ENCODE measurements around the gene AUTS2.

AUTS2 gene

DNA sequence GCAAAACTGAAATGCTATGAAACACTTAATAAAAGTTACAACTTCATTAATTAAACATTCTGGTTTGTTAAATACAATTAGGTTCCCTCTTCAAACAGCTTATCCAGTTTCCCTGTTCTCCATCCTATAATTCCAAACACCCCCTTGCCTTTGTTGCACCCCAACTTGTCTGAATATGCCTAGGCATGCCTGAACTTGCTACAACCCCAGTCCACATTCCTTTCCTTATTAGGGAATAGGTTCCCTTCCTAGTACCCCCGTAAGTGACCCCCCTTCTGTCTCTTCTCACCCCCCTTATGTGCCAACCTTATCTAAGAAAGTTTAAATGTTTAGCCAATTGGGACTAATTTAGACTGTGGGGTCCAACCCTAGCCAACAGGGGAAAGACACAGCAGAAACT, 1238.0 kb downstream of the AUTS2 start:
- Mint-ChIP-seq H3K4me3 (no peak overlapping the region), H3K27me3 (peaks cover 2% of the 10 kb centered on the region), H3K9me3 (ENCODE audit: low read depth) (no peaks in the 10 kb centered on the region), H3K36me3 (no peaks in the 10 kb centered on the region), H3K27ac (no peak overlapping the region), H3K4me1 (ENCODE audit: low read depth) (no peaks in the 10 kb centered on the region)

- no peaks in the 10 kb centered on the region for H3K9me3 Mint-ChIP-seq (ENCODE audit: low read depth)
- H3K4me3 Mint-ChIP-seq: no peak overlapping the region
- peaks cover 1% of the 10 kb centered on the region for H3K27me3 Mint-ChIP-seq
- H3K27ac Mint-ChIP-seq: no peak overlapping the region
- H3K4me1 Mint-ChIP-seq (ENCODE audit: low read depth): no peaks in the 10 kb centered on the region
- no peaks in the 10 kb centered on the region for H3K36me3 Mint-ChIP-seq
These were observed 1238.7 kb downstream of the AUTS2 start for GRCh38 chr7:70836946-70837345.

- Mint-ChIP-seq H3K36me3 (no peaks in the 10 kb centered on the region), H3K4me3 (no peak overlapping the region), H3K27me3 (no peaks in the 10 kb centered on the region), H3K9me3 (ENCODE audit: low read depth) (no peaks in the 10 kb centered on the region), H3K4me1 (ENCODE audit: low read depth) (no peaks in the 10 kb centered on the region), H3K27ac (no peak overlapping the region)
These were observed 1239.3 kb downstream of the AUTS2 start for GRCh38 chr7:70837589-70837988.

DNA sequence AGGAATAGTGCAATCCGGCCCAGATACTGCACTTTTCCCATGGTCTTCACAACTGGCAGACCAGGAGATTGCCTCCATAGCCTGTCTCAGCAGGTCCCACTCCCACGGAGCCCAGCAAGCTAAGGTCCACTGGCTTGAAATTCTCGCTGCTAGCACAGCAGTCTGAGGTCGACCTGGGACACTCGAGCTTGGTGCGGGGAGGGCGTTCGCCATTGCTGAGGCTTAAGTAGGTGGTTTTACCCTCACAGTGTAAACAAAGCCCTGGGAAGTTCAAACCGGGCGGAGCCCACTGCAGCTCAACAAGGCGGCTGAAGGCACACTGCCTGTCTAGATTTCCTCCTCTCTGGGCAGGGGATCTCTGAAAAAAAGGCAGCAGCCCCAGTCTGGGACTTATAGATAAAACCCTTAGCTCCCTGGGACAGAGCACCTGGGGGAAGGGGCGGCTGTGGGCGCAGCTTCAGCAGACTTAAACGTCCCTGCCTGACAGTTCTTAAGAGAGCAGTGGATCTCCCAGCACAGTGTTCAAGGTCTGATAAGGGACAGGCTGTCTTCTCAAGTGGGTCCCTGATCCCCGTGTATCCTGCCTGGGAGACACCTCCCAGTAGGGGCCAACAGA, 1240.1 kb downstream of the AUTS2 start:
- H3K27ac Mint-ChIP-seq: no peak overlapping the region
- no peaks in the 10 kb centered on the region for H3K9me3 Mint-ChIP-seq (ENCODE audit: low read depth)
- no peaks in the 10 kb centered on the region for H3K4me1 Mint-ChIP-seq (ENCODE audit: low read depth)
- H3K27me3 Mint-ChIP-seq: no peaks in the 10 kb centered on the region
- H3K4me3 Mint-ChIP-seq: no peak overlapping the region
- no peaks in the 10 kb centered on the region for H3K36me3 Mint-ChIP-seq
